ENCODE measurements around the gene PUS1.
A peak's percentile ranks its signal among the peaks of the same experiment; 100 is the strongest.
"Not testable (repeated sequence)": the region's sequence is repeated elsewhere in the genome, so short reads cannot be mapped to it uniquely, and the experiment has no call there.

Gene PUS1

DNA sequence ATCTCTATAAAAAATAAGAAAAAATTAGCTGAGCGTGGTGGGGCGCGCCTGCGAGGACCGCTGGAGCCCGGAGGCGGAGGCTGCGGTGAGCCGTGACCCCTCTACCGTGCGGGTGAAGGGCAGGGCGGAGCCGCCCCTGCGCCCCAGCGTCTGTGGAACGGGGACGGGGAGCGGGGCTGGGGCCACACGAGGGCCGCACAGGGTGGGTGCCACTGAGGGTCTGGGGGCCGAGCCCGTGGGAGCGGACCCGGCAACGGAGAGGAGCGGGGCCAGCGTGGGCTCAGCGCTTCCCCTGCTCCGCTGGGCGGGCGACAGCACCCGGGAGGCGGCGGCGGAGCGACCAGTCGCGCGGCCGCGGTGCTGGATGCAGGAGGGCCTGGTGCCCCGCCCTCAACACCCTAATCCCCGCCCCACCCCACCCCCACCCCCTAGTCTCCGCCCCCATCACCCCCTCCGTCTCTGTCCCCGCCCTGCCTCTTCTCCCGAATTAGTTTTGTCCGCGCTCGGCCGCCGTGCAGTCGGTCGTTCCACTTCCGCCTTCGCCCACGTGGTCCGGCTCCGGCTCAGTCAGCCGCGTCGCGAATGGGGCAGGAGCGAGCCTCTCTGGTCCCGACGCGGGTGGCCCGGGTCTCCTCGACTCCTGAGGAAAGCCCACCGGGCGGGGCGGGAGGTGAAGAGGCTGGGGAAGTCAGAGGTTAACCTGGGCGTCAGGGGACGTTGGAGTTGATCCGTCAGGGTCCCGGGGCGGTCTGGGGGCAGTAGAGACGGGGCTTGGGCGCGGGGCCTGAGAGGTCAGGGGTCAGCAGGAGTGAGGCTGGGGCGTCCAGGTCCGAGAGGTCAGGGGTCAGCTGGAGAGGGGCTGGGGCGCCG lies at the start of gene PUS1:
Gene PUS1, plus strand, starts transcription at position 566 of the 870 bp plus-strand sequence. CDS start 447 bp downstream, outside the sequence.
- DNase-seq (ENCODE audit: low read depth), result peak; percentile 91

DNA sequence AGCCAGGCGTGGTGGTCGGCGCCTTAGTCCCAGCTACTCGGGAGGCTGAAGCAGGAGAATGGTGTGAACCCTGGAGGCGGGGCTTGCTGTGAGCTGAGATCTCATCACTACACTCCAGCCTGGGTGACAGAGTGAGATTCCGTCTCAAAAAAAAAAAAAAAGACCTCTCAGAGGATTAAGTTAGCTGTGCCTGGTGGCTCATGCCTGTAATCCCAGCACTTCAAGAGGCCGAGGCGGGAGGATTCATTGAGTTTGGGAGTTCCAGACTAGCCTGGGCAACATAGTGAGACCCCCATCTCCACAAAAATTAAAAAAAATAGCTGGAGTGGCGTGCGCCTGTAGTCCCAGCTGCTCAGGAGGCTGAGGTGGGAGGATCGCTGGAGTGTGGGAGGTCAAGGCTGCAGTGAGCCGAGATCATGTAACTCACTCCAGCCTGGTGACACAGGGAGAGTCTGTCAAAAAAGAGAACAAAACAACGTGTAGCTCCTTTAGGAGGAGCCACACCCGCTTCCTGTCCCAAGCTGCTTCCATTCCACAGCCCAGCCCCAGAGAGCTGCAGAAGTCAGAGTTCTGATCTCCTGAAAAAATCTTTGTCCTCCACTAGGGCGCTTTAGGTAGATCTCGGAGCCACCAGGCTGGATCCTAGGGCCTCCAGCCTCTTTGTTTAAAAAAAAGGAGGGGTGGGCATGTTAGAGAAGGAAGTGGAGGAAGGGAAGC lies 46.1 kb upstream of the PUS1 start:
- no peak for DNase-seq (ENCODE audit: low read depth)

DNA sequence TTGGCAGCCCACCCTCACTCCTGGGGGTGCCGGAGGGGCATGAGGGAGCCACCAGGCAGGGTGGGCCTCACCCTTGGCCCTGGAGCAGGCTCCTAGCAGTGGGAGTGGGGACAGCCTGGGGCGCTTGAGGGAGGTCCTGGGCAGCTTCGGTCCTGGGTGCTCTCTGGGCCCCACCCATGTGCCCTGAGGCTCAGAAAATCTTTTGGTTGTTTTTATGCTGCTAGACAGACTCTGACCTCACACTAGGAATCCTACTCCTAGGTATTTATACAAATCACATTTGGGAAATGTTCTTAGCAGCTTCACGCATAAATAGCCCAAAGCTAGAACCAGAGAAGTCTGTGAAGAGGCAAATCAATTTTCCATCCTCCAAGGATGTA lies 45.6 kb upstream of the PUS1 start:
- DNase-seq (ENCODE audit: low read depth), result no peak

DNA sequence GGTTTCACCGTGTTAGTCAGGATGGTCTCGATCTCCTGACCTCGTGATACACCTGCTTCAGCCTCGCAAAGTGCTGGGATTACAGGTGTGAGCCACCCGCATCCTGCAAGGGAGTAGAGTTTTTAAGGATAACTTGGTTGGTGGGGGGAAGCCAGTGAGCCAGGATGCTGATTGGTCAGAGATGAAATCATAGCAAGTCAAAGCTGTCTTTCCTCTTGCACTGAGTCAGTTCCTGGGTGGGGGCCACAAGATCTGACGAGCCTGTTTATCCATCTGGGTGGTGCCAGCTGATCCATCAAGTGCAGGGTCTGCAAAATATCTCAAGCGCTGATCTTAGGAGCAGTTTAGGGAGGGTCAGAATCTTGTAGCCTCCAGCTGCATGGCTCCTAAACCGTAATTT lies 44.0 kb upstream of the PUS1 start:
- not testable (repeated sequence) for DNase-seq (ENCODE audit: low read depth)

DNA sequence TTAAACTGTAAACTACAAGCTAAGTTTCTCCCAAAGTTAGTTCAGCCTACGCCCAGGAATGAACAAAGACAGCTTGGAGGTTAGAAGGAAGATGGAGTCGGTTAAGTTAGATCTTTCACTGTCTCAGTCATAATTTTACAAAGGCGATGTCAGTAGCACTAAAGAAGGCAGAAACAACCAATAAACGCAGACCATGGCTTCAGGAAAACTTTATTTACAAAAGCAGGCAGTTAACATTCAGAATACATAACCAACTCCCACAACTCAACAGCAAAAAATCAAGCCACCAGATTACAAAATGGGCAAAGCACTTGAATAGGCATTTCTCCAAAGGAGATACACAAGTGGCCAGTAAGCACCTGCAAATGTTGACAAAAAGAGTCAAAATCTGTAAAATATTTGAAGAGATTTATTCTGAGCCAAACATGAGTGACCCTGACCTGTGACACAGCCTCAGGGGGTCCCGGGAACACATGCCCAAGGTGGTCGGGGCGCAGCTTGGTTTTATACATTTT lies 43.5 kb upstream of the PUS1 start:
- DNase-seq (ENCODE audit: low read depth), result no peak

DNA sequence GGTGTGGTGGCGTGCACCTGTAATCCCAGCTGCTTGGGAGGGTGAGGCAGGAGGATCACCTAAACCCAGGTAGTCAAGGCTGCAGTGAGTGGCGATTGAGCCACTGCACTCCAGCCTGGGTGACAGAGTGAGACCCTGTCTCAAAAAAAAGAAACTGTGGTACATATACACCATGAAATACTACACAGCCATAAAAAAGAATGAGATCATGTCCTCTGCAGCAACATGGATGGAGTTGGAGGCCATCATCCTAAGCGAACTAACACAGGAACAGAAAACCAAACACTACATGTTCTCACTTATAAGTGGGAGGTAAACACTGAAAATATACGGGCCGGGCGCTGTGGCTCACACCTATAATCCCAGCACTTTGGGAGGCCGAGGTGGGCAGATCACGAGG lies 37.4 kb upstream of the PUS1 start:
- DNase-seq (ENCODE audit: low read depth), result not testable (repeated sequence)

DNA sequence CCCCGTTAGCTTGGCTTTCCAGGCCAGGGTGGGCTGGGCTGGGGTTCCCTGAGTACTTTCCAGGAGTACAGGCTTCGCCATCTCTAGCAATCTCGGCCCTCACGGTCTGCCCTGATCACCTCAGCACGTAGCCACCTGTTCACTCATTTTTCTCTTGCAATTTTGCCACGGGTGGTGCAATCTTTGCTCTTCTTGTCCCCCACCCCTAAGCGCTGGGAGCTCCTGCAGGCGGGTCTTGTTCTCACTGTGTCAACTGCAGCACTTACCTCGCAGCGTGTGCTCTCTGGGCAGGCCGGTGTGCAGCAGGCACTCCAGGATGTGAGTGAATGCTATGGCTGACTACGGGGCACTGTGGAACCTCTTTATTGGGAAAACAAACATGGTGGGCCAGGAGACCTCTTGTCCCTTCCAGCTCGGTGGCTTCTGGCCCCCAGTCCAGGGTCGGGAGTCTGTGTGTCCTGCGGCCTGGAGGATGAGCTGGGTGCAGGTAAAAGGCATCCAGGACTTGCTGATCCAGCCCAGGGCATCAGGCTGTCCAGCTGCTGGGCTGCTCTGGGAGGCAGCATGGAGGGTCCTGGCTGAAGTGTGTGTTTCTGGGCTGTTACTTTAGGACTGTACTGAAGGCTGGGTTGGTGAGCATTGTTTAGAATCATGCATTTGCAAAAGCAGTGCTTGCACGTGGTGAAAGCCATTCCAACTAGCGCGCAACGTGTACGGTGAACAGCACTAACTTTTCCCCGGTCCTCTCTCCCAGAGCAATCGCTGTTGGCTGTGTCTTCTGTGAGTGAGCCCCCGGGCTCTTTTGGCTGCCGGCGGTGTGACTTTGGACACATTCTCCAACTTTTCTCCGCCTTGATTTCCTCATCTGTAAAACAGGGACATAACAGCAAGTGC lies 36.1 kb upstream of the PUS1 start:
- no peak for DNase-seq (ENCODE audit: low read depth)

DNA sequence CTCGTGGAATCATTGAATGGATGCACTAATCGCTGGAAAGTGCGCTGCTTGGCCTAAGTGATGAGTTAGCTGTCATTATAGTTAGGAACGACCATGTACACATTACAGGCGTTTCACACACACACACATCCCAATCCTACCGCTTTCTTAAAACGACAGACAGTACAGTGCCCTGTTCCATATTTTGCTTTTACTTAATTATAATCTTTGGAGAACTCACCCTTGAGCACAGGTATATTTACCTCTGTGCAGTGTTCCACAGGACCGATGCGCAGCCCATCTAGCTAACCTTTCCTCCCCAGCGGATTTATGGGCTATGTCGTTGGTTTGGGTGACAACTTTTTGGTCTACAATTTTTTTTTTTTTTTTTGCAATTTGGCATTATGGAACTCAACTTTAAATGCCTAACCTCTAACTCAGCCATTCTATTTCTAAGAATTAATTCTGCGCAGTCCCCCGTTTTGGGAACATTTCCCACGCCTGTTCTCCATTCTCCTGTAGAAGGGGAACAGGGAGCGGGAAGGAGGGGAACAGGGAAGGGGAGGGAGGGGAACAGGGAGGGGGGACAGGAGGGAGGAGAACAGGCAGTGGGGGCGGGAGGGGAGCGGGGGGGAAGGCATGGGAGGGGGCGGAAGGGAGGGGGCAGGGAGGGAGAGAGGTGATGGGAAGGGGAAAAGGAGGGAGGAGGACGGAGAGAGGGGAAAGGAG lies 35.3 kb upstream of the PUS1 start:
- no peak for DNase-seq (ENCODE audit: low read depth)

DNA sequence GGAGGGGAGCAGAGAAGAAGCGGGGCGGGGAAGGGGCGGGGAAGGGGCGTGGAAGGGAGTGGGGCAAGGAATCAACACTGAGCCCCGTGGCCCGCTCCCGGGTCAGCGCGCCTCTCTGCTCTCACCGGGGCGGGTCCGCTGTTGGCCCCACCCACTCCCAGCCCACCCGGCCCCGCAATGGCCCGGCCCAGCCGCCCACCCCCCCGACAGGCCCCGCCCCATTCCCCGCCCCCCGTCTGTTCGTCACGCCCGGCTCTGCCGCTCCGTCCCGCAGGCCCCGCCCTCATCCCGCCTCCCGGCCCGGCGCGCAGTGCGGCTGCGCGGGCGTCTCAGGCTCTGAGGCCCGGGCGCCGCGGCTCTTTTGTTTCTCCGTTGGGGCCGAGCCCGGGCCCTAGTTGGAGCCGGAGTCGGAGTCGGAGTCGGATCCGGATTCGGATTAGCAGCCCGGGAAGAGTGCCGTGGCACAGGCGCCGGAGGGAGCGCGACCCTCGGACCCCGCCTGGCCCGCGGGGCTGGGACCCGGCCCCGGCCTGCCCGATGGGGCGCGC lies 34.7 kb upstream of the PUS1 start, which contains the start of gene ULK1:
Gene ULK1, plus strand, starts transcription at position 310 of the 548 bp plus-strand sequence. CDS start 380 bp downstream, outside the sequence.
- DNase-seq (ENCODE audit: low read depth), result peak; percentile 91

DNA sequence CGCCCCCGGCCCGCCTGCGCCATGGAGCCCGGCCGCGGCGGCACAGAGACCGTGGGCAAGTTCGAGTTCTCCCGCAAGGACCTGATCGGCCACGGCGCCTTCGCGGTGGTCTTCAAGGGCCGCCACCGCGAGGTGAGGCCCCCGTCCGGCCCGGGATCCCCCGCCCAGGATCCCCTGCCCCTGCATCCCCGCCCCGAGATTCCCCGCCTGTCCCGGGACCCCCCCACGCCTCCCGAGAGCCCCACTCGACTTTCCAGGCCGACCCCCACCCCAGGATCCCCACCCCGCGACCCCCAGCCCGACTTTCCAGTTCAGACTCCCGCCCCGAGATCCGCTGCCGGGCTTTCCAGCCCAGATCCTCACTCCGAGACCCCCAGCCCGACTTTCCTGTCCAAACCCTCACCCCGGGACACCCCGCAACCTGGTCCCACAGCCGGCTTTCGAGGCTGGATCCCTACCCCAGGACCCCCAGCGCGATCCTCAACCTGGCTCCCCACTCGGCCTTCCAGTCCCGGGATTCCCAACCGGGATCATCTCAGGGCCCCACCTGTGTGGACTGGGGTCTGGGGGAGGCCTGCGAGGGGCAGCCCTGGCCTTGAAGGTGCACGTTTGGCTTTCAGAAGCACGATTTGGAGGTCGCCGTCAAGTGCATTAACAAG lies 34.0 kb upstream of the PUS1 start:
- no peak for DNase-seq (ENCODE audit: low read depth)

DNA sequence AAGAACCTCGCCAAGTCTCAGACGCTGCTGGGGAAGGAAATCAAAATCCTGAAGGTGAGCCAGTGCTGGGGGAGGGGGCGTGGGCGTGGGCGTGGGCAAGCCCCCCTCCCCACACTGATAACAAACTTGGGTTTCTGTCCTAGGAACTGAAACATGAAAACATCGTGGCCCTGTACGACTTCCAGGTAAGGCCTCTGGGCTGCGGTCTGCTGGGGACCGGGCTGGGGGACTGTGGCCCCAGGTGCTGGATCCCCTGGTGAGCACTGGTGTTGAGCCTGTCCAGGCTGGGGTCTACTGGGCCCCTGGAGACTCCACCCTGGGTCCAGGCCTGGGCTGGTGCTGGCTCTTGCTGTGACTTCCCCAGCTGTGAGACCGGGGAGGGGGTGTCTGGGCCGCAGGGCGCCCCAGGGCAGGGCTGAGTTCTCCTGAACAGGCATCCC lies 33.4 kb upstream of the PUS1 start:
- DNase-seq (ENCODE audit: low read depth), result no peak

DNA sequence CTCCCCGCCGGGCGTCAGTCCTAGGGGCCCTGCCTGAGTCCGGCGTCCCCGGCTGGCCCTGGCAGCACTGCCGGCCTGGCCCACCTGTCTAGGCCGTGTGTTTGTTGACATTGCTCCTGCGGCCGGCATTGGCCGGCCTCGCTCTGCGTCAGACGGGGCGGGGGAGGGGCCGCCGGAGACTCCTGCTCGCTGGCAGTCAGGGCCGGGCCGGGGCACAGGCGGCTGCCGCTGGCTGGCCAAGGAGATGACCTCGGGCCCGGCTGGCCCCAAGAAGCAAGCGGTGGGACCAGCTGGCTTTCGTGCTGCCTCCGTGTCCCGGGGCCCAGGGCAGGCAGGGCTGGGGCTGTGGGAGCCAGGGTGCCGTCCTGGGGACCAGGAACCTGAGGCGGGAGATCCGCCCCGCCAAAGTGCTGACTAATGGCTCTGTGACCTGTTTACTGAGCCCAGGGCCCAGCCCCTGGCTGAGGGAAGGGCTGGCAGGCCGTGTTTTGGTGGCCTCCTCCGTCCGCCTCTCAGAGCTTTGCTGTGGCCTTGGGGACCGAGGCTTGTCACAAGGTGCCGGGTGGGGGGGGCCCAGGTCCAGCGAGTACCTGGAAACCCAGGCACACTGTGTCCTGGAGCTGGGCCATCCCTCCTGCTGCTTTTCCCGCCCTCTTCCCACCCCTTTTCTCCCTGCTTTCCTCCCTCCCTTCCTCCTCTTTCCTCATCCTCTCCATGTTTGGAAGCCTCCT lies 32.8 kb upstream of the PUS1 start:
- DNase-seq (ENCODE audit: low read depth), result peak; percentile 40

DNA sequence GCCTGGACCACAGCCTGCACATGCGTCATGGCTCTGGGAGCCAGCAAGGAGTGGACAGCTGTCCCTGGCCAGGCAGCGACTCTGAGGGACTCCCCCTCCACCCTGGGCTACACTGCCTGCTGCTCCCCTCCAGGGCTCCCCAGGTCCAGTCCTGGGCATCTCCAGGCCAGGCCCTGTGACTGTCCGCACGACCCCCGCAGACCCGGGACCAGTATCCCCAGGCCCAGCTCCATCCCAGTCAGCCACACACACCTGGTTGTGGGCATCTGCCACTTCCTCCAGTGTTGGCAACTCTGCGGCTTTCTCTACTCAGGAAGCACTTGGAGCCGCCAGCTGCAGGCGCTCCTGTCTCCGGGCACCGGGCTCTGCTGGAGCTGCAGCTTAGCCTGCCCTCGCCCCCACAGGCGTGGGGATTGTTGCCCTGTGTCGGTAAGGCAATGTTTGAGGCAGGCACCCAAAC lies 32.2 kb upstream of the PUS1 start:
- no peak for DNase-seq (ENCODE audit: low read depth)

DNA sequence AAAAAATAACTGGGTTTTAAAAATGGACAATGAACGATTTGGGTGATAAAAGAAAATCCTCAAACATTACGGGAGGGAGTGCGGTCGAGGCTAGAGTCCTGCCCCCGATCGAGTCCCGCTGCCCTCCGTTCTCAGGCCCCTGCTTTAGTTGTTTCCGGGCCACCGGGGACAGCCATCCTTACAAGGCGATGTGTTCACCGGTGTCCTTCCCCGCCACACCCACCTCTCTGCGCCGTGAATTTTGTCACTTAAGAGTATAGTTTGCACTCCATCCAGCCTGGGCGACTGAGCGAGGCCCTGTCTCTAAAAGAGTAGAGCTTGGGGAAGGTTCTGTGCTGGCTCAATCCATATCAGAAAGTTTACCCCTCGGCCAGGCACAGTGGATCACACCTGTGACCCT lies 31.8 kb upstream of the PUS1 start:
- no peak for DNase-seq (ENCODE audit: low read depth)

DNA sequence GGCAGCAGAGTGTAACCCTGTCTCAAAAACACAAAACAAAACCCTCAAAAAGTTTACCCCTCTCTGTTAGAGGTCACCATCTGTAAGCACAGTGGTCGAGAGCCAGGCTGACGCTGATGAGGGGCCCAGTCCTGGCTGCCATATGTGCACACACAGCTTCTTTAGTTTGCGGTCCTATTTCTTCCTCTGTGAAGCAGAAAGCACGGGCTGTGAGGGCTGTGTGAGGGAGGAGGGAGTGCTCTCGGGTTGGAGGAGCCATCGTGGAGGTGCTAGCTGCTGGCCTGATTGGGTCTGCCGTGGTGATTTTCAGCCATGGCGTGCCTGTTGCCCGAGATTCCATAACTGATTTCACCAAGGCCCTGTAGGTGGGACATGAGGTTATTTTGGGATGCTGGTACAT lies 31.2 kb upstream of the PUS1 start:
- no peak for DNase-seq (ENCODE audit: low read depth)

DNA sequence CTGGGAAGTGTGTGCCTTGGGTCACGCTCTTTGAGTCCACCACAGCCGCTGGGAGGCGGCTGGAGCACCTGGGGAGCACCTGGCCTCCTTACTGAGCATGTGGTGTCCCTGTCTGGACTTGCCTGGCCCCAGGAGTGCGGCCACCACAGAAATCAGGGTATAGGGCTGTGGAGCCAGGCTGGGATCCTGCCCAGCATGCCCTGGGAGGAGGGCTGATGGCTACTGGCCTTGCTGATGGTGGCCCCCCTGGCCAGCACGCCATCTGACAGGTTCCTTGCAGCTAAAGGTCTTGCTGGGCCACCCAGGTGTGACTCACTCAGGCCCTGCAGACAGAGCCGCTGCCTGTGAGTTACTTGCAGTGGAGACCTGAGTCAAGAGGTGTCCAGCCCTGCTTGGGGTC lies 28.7 kb upstream of the PUS1 start:
- no peak for DNase-seq (ENCODE audit: low read depth)

DNA sequence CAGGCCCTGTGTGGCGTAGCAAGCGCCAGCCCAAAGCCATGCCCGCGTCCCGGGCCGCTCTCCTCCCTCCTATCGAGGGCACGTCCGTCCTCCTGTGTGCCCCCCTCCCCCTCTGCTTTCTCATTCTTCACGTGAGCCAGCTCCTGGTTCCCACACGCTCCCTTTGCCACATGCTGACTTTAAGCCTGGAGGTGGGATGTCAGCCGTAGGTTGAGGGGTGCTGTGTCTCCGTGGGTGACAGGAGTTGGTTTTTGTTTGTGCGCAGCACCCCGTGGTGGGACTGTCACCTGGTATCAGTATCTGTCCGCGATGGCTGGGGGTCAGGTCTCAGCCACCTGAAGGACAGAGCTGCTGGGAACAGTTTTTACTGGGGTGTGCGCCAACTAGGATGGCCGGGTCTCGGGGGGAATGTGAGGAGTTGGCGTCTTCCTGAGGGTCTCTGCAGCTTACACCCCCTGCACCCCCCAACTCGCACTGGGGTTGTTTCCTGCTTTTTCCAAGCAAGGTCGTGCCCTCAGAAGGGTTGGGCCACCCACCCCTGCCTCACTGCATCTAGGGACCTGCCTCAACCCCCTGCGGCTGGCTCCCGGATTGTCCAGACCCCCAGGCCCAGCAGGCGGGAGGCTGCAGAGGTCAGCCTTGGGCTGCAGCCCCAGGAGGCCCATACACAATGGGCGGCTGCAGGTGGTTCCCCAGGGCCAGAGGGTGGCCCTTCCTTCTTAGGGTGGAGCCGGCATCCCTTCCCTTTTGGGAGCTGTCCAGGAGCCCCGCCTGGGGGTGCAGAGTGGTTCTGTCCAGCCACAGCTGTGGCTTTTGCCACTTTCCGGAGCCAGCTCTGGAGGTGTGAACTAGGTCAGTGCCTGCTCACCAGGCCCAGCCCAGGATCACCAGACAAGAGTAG lies 27.4 kb upstream of the PUS1 start:
- no peak for DNase-seq (ENCODE audit: low read depth)
